GF-D8 (cell line): ENCODE results near the gene CCNC.
A peak's percentile ranks its signal among the peaks of the same experiment; 100 is the strongest.
"Not testable (repeated sequence)": the region's sequence is repeated elsewhere in the genome, so short reads cannot be mapped to it uniquely, and the experiment has no call there.

Experiments
- DNase-seq: peaks from one replicate; lab custom pipeline; 2025; lab: John Stamatoyannopoulos, UW

Gene CCNC

GRCh38 chr6:99603421-99604165 is 35.1 kb upstream of the CCNC start:
- no peak for DNase-seq

GRCh38 chr6:99602520-99603420 is 34.3 kb upstream of the CCNC start:
- no peak for DNase-seq

GRCh38 chr6:99594696-99595095 is 26.2 kb upstream of the CCNC start:
- DNase-seq = not testable (repeated sequence)

GRCh38 chr6:99592900-99593299 is 24.4 kb upstream of the CCNC start:
- peak; percentile 70 for DNase-seq

- DNase-seq = no peak
Observed at GRCh38 chr6:99591673-99592364, 23.4 kb upstream of the CCNC start.

- DNase-seq = no peak
Observed at GRCh38 chr6:99590728-99591672, 22.5 kb upstream of the CCNC start.

GRCh38 chr6:99589907-99590493 is 21.5 kb upstream of the CCNC start:
- no peak for DNase-seq

- DNase-seq = no peak
Observed at GRCh38 chr6:99589290-99589672, 20.8 kb upstream of the CCNC start.

GRCh38 chr6:99588618-99589289 is 20.3 kb upstream of the CCNC start:
- DNase-seq = peak; percentile 65

- no peak for DNase-seq
Observed at GRCh38 chr6:99587792-99588191, 19.3 kb upstream of the CCNC start.

GRCh38 chr6:99579781-99580180 is 11.3 kb upstream of the CCNC start:
- no peak for DNase-seq

- peak; percentile 38 for DNase-seq
Observed at GRCh38 chr6:99575544-99576227, 7.2 kb upstream of the CCNC start.

- no peak for DNase-seq
Observed at GRCh38 chr6:99573980-99574617, 5.6 kb upstream of the CCNC start.

- DNase-seq = no peak
Observed at GRCh38 chr6:99563056-99563723, 5.3 kb downstream of the CCNC start.

GRCh38 chr6:99560668-99561067 is 7.8 kb downstream of the CCNC start:
- DNase-seq = no peak

GRCh38 chr6:99559057-99559456 is 9.4 kb downstream of the CCNC start:
- peak; percentile 22 for DNase-seq

- no peak for DNase-seq
Observed at GRCh38 chr6:99553888-99554287, 14.6 kb downstream of the CCNC start.

- DNase-seq = no peak
Observed at GRCh38 chr6:99550046-99550748, 18.3 kb downstream of the CCNC start.
